ENCODE results near the gene SLIT3.

DNA sequence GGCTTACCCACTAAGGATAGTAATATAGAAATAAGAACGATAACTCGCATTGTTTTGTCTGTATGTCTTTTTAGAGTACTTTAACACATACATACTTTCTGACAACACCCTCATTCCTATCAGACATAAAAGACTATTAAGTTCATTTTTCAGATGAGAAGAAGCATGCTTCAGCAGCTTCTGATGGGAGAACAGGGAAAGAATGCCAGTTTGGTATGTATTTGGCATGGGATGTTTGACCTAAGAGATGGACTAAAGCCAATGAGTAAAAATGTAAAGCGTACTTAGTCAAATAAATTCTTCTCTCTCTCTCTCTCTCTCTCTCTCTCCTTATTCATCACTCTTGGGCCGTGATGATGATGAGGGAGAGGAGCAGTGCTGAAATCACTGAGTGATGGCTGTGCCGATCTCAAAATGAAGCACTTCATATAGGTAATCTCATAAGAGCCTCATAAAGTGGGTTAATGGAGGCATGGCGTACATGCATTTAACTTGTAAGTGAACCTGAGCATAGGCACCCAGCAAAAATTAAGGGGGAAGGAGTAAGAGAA is 71.5 kb downstream of the SLIT3 start:
- TF ChIP-seq POLR2AphosphoS5 (IDR thresholded peaks at IDR 0.05; ENCODE audit: low read depth, low read length) (no peak), POLR2A (IDR thresholded peaks at IDR 0.05; ENCODE audit: low read depth, low read length) (no peak), TAF1 (IDR thresholded peaks at IDR 0.05; ENCODE audit: low read depth, low read length) (no peak), SPI1 (IDR thresholded peaks at IDR 0.05; ENCODE audit: low read depth, low read length) (no peak), PAX5 (IDR thresholded peaks at IDR 0.05; ENCODE audit: insufficient read depth, low read length, severe bottlenecking) (no peak), POU2F2 (IDR thresholded peaks at IDR 0.05; ENCODE audit: low read depth, low read length) (no peak)

Data from GM12891 (cell line).